Measurements from ENCODE around the gene DUOX1.
"Not testable (repeated sequence)": the region's sequence is repeated elsewhere in the genome, so short reads cannot be mapped to it uniquely, and the experiment has no call there.

The DUOX1 gene

GRCh38 chr15:45121706-45122417, 7.9 kb upstream of the DUOX1 start:
- no peak for DNase-seq (ENCODE audit: low read depth, low spot score)

GRCh38 chr15:45122719-45123118, 7.1 kb upstream of the DUOX1 start:
- no peak for DNase-seq (ENCODE audit: low read depth, low spot score)

GRCh38 chr15:45123397-45123796, 6.4 kb upstream of the DUOX1 start:
- no peak for DNase-seq (ENCODE audit: low read depth, low spot score)

- DNase-seq (ENCODE audit: low read depth, low spot score), result peak; percentile 15
Measured at GRCh38 chr15:45126535-45127158, 3.1 kb upstream of the DUOX1 start.

- no peak for DNase-seq (ENCODE audit: low read depth, low spot score)
Measured at GRCh38 chr15:45128971-45129639, 689 bp upstream of the DUOX1 start.

- DNase-seq (ENCODE audit: low read depth, low spot score), result no peak
Measured at GRCh38 chr15:45130291-45131000, 652 bp downstream of the DUOX1 start.

GRCh38 chr15:45131510-45131909, 1.7 kb downstream of the DUOX1 start:
- no peak for DNase-seq (ENCODE audit: low read depth, low spot score)

GRCh38 chr15:45132844-45133560, 3.2 kb downstream of the DUOX1 start:
- DNase-seq (ENCODE audit: low read depth, low spot score), result no peak

- DNase-seq (ENCODE audit: low read depth, low spot score), result no peak
Measured at GRCh38 chr15:45133561-45133920, 3.7 kb downstream of the DUOX1 start.

GRCh38 chr15:45134046-45134445, 4.3 kb downstream of the DUOX1 start:
- no peak for DNase-seq (ENCODE audit: low read depth, low spot score)

GRCh38 chr15:45134682-45135604, 5.1 kb downstream of the DUOX1 start:
- no peak for DNase-seq (ENCODE audit: low read depth, low spot score)

- not testable (repeated sequence) for DNase-seq (ENCODE audit: low read depth, low spot score)
Measured at GRCh38 chr15:45135705-45136377, 6.0 kb downstream of the DUOX1 start.

- DNase-seq (ENCODE audit: low read depth, low spot score), result no peak
Measured at GRCh38 chr15:45136378-45136764, 6.6 kb downstream of the DUOX1 start.

GRCh38 chr15:45137703-45138102, 7.9 kb downstream of the DUOX1 start:
- DNase-seq (ENCODE audit: low read depth, low spot score), result no peak

- DNase-seq (ENCODE audit: low read depth, low spot score), result no peak
Measured at GRCh38 chr15:45138814-45139765, 9.3 kb downstream of the DUOX1 start.

GRCh38 chr15:45139770-45140169, 10.0 kb downstream of the DUOX1 start:
- no peak for DNase-seq (ENCODE audit: low read depth, low spot score)

GRCh38 chr15:45140557-45141250, 10.9 kb downstream of the DUOX1 start:
- no peak for DNase-seq (ENCODE audit: low read depth, low spot score)

- DNase-seq (ENCODE audit: low read depth, low spot score), result no peak
Measured at GRCh38 chr15:45141386-45141785, 11.6 kb downstream of the DUOX1 start.

Measured in activated CD4-positive, CD25-positive, alpha-beta regulatory T cell treated with anti-CD3 and anti-CD28 coated beads, Interleukin-2, amount 50 U/mL, for 16 hours (primary cell).